Esophagus squamous epithelium (tissue), 5 donors: ENCODE results near the gene ANTXR2. TPM values are rescaled to one million over a fixed set of nuclear protein-coding genes. Genes with fewer than 3 reads are reported as not detected.
A peak's percentile ranks its signal among the peaks of the same experiment; 100 is the strongest.

Source experiments
- DNase-seq: peaks from one replicate; lab custom pipeline; 2025; lab: John Stamatoyannopoulos, UW
- H3K27ac ChIP-seq, 4 donors: fragments of 200-600 bp; sonication (generic); one replicate each; pipeline ENCODE4 v1.5.1; 2016 to 2019; ENCODE audit warnings: mild to moderate bottlenecking in 1 of 4
- H3K27me3 ChIP-seq, 4 donors: fragments of 200-600 bp; sonication (generic); 1 replicate in 3 of 4; 2 replicates in 1 of 4; pipeline versions ENCODE4 v1.5.1 to v1.6.0; 2017 to 2021; ENCODE audit warnings: antibody characterized with exemption in 1 of 4
- H3K36me3 ChIP-seq, 3 donors: fragments of 200-600 bp; sonication (generic); one replicate each; pipeline ENCODE4 v1.5.1; 2016 to 2019
- H3K4me1 ChIP-seq, 3 donors: fragments of 200-600 bp; sonication (generic); one replicate each; pipeline ENCODE4 v1.5.1; 2017 to 2019
- H3K4me3 ChIP-seq, 4 donors: fragments of 200-600 bp; sonication (generic); 1 replicate in 3 of 4; 2 replicates in 1 of 4; pipeline ENCODE4 v1.5.1; 2016 to 2019; ENCODE audit warnings: mild to moderate bottlenecking in 2 of 4, moderate library complexity in 1 of 4
- H3K9me3 ChIP-seq, 3 donors: fragments of 200-600 bp; sonication (generic); one replicate each; pipeline ENCODE4 v1.5.1; 2016 to 2019
- CTCF ChIP-seq, 6 experiments: fragments of 450-650 bp in 4 of 6; fragments of 200-600 bp in 2 of 6; sonication (generic) in 2 of 6; IDR thresholded peaks; one replicate each; pipeline ENCODE4 v1.5.1; 2016 to 2019; ENCODE audit warnings: antibody characterized with exemption in 6 of 6, mild to moderate bottlenecking in 4 of 6, moderate library complexity in 4 of 6
- POLR2A ChIP-seq, 4 donors: fragments of 450-650 bp; IDR thresholded peaks; one replicate each; pipeline ENCODE4 v1.6.1; 2017; ENCODE audit warnings: antibody characterized with exemption in 4 of 4, mild to moderate bottlenecking in 4 of 4, moderate library complexity in 3 of 4
- WGBS, 2 donors: methylation state at CpG; one replicate each; pipeline ENCODE4 v1.1.5; 2018; 5-methylcytosine and 5-hydroxymethylcytosine counted together
- intact Hi-C: fragments of 100-400 bp; cut with DNase I; formaldehyde crosslinking; loops from one replicate; pipeline ENCODE4 v1.15.0; 2022
- total RNA-seq, 4 donors: library from RNA; depleted of rRNA; stranded (reverse); fragments of >200 nt; gene quantifications; one replicate each; pipeline ENCODE4 v1.1.0, GENCODE V29; 2016
- donor health status: DM: yes; HTN: yes; CAD: no.

Gene ANTXR2
- total RNA-seq, 4 donors from 2014 or later: 1.6 to 60.3 (median 21.5) TPM

GRCh38 chr4:80070880-80071603, 2.0 kb downstream of the ANTXR2 start:
- no peak for TF ChIP-seq CTCF (IDR thresholded peaks at IDR 0.05)
- no peak for TF ChIP-seq POLR2A (IDR thresholded peaks at IDR 0.05)
- DNase-seq: no peak
- H3K27ac ChIP-seq: peak overlapping the region in 3 of 4 donors; percentile 91 to 94 (median 93)

GRCh38 chr4:80069837-80070731, 2.9 kb downstream of the ANTXR2 start:
- Histone ChIP-seq H3K9me3 (no peaks in the 10 kb centered on the region), H3K27ac (peak overlapping the region in 2 of 4 donors; percentile 91 to 93), H3K4me1 (peaks cover 6 to 37% (median 11%) of the 10 kb centered on the region in 3 donors), H3K27me3 (peaks cover 0 to 8% (median 0%) of the 10 kb centered on the region in 4 donors), H3K4me3 (peak overlapping the region in 3 of 4 donors; percentile 68 to 89 (median 77)), H3K36me3 (peaks cover 0 to 24% (median 0%) of the 10 kb centered on the region in 3 donors)
- WGBS, 2 donors: 69 to 88% methylated on average over 2 of the region's 2 CpGs
- no peak for DNase-seq
- TF ChIP-seq CTCF (IDR thresholded peaks at IDR 0.05) (no peak), POLR2A (IDR thresholded peaks at IDR 0.05) (no peak)
- intact Hi-C loops: no loop called here

More at GRCh38 chr4:80070880-80071603, 2.0 kb downstream of the ANTXR2 start:
- Histone ChIP-seq H3K4me1 (peaks cover 6 to 37% (median 11%) of the 10 kb centered on the region in 3 donors), H3K9me3 (no peaks in the 10 kb centered on the region), H3K4me3 (peak overlapping the region in 3 of 4 donors; percentile 68 to 89 (median 77)), H3K36me3 (peaks cover 0 to 22% (median 0%) of the 10 kb centered on the region in 3 donors), H3K27me3 (peaks cover 0 to 8% (median 0%) of the 10 kb centered on the region in 4 donors)
- 49% methylated on average over 6 of the region's 6 CpGs for WGBS, 2 donors
- intact Hi-C loops: no loop called here

GRCh38 chr4:80069108-80069836, 3.8 kb downstream of the ANTXR2 start:
- peaks cover 6 to 37% (median 11%) of the 10 kb centered on the region in 3 donors for H3K4me1 ChIP-seq
- no peak for DNase-seq
- H3K36me3 ChIP-seq: peaks cover 0 to 27% (median 0%) of the 10 kb centered on the region in 3 donors
- TF ChIP-seq CTCF (IDR thresholded peaks at IDR 0.05): no peak
- WGBS, 2 donors: 74 to 81% methylated on average over 5 of the region's 5 CpGs
- peak overlapping the region in 1 of 4 donors; percentile 93 for H3K27ac ChIP-seq
- intact Hi-C loops: no loop called here
- no peaks in the 10 kb centered on the region for H3K9me3 ChIP-seq
- peaks cover 0 to 8% (median 0%) of the 10 kb centered on the region in 4 donors for H3K27me3 ChIP-seq
- H3K4me3 ChIP-seq: peak overlapping the region in 2 of 4 donors; percentile 77 to 89

GRCh38 chr4:80065601-80066000, 7.4 kb downstream of the ANTXR2 start:
- no peak overlapping the region for H3K27ac ChIP-seq
- no peak overlapping the region for H3K4me3 ChIP-seq
- H3K4me1 ChIP-seq: peaks cover 0 to 9% (median 0%) of the 10 kb centered on the region in 3 donors
- intact Hi-C loops: no loop called here
- WGBS, 2 donors: 87 to 88% methylated on average over 2 of the region's 2 CpGs
- DNase-seq: no peak
- H3K36me3 ChIP-seq: peaks cover 0 to 27% (median 0%) of the 10 kb centered on the region in 3 donors
- no peaks in the 10 kb centered on the region for H3K27me3 ChIP-seq
- H3K9me3 ChIP-seq: no peaks in the 10 kb centered on the region
- TF ChIP-seq POLR2A (IDR thresholded peaks at IDR 0.05) (no peak), CTCF (IDR thresholded peaks at IDR 0.05) (no peak)
